Left colon (tissue), 2 donors: ENCODE results near the gene CCDC201. TPM values are rescaled to one million over a fixed set of nuclear protein-coding genes. Genes with fewer than 3 reads are reported as not detected.

Experiments used
- ATAC-seq: fragments of 200-7000 bp; cut with Tn5 transposase; one replicate; pipeline ENCODE4 v1.9.1; 2020; ENCODE audit warnings: mild to moderate bottlenecking, moderate library complexity
- DNase-seq, 2 donors: peaks; one replicate each; pipeline ENCODE4 v3.0.0-alpha.2; 2020
- intact Hi-C, 2 donors: fragments of 100-400 bp; cut with DNase I in 1 of 2; cut with micrococcal nuclease in 1 of 2; formaldehyde crosslinking; loops; one replicate each; pipeline versions ENCODE4 v1.11.2 to v1.14.0; 2022; cut with DNase I, micrococcal nuclease
- long read RNA-seq: library from polyadenylated mRNA; unstranded; transcript quantifications from one replicate; pipeline ENCODE4 v2.0.0, GENCODE V29; 2021
- total RNA-seq, 2 donors: library from RNA; stranded (reverse); fragmentation: NEBNext Ultra II Directional; extraction: Animal tissue kit (Norgen Biotek cat#: 25700); gene quantifications; one replicate each; pipeline ENCODE4 v1.2.1, GENCODE V29; 2021
- donor health status: DM: no; HTN: no; CAD: no.
- donor health status: DM: yes; HTN: yes; CAD: no.

Gene CCDC201, protein sequence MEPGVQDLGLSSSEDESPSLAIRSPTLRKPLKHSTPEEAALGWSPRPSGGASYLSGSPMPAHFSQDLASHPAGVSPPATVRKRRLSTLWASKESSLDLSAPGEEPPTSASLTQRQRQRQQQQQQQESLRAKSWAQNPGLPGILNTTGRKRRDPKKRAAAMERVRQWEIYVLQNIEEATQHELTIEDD
- total RNA-seq: not detected
- long read RNA-seq: 0 reads

DNA sequence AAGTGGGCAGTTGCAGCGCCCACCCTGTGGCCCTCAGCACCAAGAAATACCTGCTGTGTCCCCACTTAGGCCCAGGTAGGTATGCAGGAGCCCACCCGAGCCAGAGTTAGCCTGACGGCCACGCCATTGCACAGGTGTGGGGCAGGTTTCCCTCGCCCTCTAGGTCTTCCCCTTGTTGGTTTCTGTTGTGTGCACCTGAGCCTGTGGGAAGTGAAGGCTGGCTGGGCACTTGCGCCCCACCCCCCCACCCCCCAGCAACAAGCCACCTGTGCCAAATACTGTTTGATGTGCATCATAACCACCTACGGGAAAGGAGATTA lies at the start of gene CCDC201:
Gene CCDC201 (minus strand): TSS at position 48 of the 320 bp plus-strand sequence. CDS start 75 bp downstream, outside the sequence.
- DNase-seq: no peak
- intact Hi-C loops: no loop called here
- ATAC-seq: no peak

DNA sequence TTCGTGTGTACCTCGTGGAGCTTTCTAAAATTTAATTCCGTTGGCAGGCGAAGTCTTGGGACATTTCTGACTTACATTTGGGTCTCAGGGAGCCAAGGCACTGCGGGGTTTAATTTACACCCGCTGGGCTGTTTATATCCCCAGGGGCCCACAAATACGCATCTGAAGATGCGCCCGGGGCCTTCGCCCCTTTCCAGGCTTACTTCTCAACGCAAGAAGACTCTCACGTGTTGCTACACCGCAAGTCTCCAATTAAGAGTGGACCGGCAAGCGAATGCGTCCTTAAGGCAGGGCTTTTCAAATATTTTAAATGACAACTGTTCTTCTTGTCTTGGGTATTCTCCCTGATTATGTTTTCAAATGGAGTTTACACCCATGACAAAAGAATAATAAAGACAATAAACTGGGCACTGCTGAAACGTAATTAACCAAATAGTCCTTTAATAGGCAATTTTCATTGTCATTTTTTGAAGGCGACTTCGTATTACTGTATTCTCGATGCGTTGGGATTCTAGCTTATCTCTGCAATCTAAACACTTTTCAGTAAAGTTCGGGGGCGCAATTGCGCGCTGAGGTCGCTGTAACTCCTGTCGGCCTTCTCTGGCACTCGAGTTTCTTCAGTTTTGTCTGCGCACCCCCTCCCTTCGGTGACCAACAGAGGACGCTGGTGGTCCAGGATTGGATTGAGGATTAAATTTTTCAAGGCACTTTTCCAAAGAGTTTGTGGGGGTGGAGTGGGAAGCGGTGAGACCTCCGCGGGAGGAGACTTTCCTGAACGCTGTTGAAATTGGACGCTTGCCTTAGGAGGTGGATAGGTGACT lies 49.0 kb upstream of the CCDC201 start:
- ATAC-seq (no peak), DNase-seq (peak in 1 of 2 donors; percentile 37)
- intact Hi-C loops: loop anchor here (5.0 to 10.0 kb wide), 4 partner anchors 423 to 1260 kb away; no protein-coding TSS in a partner anchor

DNA sequence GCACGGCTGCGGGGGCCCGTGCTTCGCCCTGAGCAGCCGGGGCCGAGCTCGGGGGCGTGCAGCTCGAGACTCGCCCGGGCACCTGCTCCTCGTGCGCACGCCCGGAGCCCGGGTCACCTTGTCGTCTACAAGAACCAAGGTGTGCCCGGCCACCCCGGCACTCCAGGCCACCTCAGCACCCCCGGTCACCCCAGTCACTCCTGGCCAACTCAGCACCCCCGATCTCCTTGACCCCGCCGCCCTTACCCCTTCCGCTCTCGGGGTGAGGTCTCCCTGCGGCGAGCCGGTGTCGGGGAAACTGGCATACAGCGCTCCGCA lies 48.5 kb upstream of the CCDC201 start:
- DNase-seq: no peak
- ATAC-seq: no peak
- intact Hi-C loops: loop anchor here (5.0 to 10.0 kb wide), 4 partner anchors 423 to 1261 kb away; no protein-coding TSS in a partner anchor

DNA sequence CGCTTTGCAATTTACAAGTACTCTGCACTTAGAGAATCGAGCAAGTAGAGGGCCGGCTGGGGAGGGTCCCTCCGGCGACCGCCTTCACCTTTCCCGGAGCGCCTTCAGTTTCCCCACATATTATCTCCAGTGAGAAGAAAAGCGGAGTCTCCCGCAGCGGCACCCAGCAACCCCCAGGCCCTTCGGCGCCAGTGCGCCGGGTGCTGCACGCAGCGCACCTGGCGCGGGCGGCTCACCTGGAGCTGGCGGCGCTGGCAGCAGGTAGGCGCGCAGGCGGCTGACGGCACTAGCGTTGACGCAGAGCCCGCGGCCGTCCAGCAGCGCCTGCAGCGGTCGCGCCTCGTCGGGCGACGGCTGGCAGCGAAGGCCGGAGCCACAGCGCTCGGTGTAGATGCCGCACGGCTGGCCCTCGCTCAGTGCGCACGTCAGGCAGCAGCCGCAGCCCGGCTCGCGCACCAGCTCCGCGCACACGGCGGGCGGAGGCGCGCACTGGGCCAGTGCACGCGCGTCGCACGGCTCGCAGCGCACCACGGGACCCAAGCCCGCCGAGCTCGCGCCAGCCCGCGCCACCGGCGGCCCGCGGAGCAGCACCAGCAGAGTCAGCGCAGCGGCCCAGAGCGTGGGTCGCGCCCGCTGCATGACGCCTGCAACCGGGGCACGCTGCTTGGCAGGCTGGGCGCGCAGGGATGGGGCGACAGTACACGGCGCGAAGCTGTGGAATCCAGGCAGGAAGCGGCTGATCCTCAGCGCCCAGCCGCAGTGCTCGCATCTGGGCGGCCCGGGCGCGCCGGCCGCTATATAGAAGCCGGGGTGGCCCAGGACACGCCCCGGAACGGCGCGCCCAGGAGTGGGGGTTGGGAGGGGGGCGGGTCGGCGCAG lies 47.9 kb upstream of the CCDC201 start, which contains the start of gene IGFBP3:
Gene IGFBP3 (minus strand): TSS at position 771 of the 879 bp plus-strand sequence. CDS start 132 bp downstream, at position 639.
- ATAC-seq: peak; percentile 83
- DNase-seq: peak in 1 of 2 donors; percentile 35
- intact Hi-C loops: loop anchor here (5.0 to 10.0 kb wide), 4 partner anchors 424 to 1262 kb away; no protein-coding TSS in a partner anchor

DNA sequence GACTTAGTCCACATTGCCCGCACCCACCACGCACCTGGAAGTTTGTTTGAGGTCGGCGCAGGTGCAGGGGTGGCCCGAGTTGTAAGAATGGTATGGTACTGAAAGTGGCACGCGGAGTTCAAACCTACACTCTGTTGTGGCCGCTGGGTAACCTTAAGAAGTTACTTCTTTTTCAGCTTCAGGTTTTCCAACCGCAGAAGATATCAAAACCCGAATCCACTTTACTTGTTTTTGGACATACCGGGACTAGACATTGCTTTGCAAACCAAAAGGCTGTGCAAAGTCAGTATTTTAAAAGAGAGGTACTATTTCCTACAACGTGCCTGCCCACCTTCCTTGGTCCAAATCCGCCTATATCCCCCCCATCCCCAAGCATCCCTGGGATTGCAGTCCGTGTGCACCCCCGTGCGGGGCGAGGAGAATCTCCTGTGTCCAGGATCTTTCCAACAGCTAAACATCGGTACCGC lies 47.1 kb upstream of the CCDC201 start:
- DNase-seq (no peak), ATAC-seq (no peak)
- intact Hi-C loops: loop anchor here (5.0 to 10.0 kb wide), 5 partner anchors 425 to 1335 kb away; no protein-coding TSS in a partner anchor

DNA sequence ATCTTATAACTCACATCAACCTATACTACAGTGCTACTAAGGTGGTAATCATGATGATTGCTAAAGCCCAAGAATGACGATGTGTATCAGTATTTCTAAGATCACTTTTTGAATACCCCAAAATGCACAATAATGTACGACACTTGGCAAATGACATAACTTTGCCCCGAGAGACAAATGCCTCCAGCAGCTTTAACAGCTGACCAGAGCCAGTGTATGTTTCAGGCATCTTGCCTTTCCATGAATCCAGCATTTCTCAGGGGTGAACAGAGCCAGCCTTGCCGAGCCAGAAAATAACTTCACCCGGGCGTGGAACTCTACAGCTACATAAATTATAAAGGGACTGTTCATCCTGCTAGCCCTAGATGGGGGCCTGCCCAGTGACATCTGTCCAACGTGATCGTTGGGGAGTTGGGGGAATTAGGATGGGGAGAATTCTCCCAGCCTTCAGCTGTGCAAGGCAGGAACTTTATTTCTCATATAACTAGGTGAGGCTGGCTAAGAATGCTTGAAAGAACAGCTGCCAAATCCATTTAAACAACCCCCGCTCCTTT lies 46.4 kb upstream of the CCDC201 start:
- DNase-seq (no peak), ATAC-seq (no peak)
- intact Hi-C loops: loop anchor here in 1 of 2 donors (10.0 kb wide), 1 partner anchor 1335 kb away; no protein-coding TSS in a partner anchor

DNA sequence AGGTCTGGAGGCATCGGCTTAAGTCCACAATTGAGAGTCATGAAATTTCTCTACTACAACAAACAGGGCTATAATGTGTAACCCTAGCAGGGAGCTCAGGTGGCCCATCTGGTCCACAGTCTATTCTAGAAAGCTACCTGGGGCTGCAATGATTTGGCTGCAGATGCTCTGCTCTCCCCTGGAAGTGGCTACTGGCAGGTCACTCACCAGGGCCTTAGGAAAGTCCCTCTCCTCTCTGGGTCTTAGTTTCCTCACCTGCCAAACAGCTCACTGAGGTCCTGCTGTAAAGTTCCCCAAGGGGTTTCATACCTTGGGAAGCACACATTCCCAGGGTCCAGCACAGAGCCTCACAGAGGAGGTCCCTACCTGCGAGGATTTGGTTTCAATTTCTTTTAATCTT lies 45.7 kb upstream of the CCDC201 start:
- intact Hi-C loops: loop anchor here in 1 of 2 donors (10.0 kb wide), 1 partner anchor 1336 kb away; no protein-coding TSS in a partner anchor
- no peak for DNase-seq
- ATAC-seq: no peak

DNA sequence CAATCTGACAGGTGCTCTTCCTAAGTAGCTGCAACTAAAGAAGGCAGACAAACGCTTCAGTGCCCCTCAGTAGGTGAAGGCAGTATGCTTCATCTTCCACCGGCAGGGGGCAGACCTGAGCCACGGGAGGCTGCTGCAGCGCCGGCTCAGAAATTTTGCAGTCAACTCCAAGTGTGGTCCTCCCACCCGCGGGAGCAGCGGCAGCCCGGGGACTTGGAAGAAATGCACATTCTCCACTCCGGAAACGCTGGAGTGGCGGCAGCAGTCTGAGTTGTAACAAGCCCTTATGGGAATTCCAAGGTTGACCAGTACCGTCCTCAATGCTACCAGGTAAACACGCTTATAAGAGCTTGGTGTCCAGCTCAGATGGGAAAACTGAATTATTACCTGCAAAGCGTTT lies 44.8 kb upstream of the CCDC201 start:
- DNase-seq (peak; percentile 43 to 84), ATAC-seq (peak; percentile 65)
- intact Hi-C loops: loop anchor here in 1 of 2 donors (10.0 kb wide), 1 partner anchor 1337 kb away; no protein-coding TSS in a partner anchor

DNA sequence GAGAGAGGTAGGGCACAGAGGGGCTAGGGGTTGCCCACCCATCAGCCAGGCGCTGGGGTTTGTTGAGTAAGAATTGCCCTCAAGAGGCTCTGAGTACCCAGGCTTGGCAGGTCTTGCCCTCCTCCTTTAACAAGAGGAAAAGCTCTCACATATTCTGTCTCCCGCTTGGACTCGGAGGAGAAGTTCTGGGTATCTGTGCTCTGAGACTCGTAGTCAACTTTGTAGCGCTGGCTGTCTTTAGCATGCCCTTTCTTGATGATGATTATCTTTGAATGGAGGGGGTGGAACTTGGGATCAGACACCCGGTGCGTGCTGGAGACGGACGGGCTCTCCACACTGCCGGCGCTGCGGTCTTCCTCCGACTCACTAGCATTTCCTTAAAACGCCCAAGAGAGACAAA lies 44.2 kb upstream of the CCDC201 start:
- no peak for ATAC-seq
- intact Hi-C loops: loop anchor here in 1 of 2 donors (10.0 kb wide), 1 partner anchor 1338 kb away; no protein-coding TSS in a partner anchor
- DNase-seq: no peak

DNA sequence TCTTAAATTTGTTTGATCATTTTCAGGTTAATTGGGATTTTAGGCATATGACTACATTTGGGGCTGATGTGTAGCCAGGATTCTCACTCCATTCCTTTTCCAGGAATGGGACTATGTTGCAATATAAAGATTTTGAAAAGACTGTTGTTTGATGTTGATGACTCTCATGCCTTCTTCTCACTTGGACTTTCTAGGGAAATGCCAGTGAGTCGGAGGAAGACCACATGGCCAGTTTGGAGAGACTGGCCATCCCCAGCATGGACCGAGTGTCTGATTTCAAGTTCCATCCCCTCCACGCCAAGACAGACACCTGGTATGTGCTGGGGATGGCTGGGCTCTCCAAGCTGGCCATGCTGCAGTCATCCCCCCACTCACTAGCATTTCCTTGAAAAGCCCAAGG lies 42.7 kb upstream of the CCDC201 start:
- intact Hi-C loops: loop anchor here in 1 of 2 donors (10.0 kb wide), 1 partner anchor 1339 kb away; no protein-coding TSS in a partner anchor
- no peak for ATAC-seq
- no peak for DNase-seq

DNA sequence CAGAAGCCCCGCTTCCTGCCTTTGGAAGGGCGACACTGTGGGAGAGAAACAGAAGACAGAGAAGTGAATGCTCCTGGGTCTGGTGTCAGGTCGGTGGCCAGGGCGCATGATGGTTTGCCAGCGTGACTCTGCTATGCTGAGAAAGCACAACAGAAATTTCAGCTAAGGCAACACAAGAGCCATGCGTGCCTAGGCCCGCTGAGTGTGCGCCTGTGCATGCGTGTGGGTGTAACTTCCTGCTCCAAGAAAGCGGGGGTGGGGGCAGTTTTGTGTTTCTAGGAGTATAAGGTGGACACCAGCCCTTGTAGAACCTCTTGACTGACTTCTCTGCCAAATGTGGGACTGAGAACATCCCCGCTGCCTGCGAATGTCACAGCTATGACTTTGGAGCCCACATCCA lies 42.0 kb upstream of the CCDC201 start:
- no peak for DNase-seq
- intact Hi-C loops: loop anchor here in 1 of 2 donors (10.0 kb wide), 1 partner anchor 1340 kb away; no protein-coding TSS in a partner anchor
- ATAC-seq: no peak

DNA sequence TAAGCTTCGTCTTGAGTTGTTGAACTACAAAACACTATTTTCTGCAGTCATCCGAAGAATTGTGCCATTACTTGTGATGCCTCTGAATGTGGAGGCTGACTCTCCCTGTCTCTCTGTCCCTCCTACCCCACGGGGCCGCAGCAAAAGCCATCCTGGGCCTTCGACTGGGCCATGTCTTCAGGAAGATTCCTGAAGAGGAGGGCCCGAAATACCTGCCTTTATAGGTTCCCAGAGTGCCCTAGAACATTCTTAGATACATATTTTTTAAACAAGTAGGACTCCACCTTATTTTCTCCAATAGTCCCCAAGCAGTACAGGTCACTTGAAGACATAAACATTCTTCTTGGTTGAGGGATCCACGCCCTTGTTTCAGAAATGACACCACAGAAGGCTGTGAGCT lies 40.1 kb upstream of the CCDC201 start:
- intact Hi-C loops: loop anchor here in 1 of 2 donors (10.0 kb wide), 1 partner anchor 1342 kb away; no protein-coding TSS in a partner anchor
- DNase-seq (no peak), ATAC-seq (no peak)

DNA sequence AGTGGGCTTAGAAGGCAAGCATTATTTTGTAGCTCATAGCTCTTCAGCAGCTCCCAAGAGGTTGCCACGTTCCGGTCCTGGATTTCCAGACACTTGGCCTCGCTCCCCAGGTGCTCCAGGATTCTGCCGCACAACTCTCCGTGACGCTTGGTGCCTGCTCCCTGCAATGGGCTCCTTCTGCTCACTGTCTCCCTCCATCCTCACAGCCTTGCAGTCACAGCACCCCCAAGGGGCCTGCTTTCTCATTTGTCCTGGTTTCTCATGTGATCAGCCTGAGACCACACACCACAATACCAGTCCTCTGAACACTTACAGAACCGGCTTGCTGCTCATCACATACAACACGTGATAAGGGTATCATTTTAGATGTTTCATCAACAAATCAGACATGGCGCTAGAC lies 38.4 kb upstream of the CCDC201 start:
- DNase-seq: no peak
- ATAC-seq: no peak
- intact Hi-C loops: loop anchor here in 1 of 2 donors (10.0 kb wide), 1 partner anchor 1343 kb away; no protein-coding TSS in a partner anchor

DNA sequence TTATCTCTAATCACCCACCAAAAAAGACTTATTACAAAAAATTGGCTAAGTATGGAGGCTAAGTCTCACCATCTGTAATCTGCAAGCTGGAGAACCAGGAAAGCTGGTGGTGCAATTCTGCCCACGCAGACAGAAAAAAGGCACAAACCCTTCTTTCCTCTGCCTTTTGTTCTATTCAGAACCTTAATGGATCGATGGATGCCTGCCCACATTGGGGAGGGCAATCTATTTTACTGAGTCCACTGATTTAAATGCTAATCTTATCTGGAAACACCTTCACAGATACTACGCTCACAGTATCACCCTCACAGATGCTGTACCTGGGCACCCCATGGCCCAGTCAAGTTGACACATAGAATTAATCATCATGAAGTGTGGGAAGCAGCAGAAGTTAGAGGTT lies 38.0 kb upstream of the CCDC201 start:
- ATAC-seq (no peak), DNase-seq (no peak)
- intact Hi-C loops: loop anchor here in 1 of 2 donors (10.0 kb wide), 1 partner anchor 1344 kb away; no protein-coding TSS in a partner anchor

DNA sequence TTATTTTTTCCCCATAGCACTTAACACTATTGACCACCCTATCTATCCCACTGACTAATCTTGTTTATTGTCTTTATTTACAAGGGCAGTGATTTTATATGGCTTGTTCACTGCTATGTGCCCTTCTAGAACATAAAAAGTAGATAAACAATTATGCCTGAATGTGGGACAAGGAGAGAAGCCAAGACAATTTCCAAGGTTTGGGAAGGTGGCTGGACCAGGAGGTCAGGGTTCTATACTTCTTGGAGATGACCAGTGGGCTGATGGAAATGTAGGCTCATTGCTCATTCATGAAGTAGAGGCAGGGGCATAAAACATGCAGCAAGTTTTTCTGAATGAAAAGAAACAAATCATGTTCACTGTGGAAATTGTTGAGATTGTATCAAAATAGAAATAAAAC lies 36.7 kb upstream of the CCDC201 start:
- no peak for ATAC-seq
- no peak for DNase-seq

DNA sequence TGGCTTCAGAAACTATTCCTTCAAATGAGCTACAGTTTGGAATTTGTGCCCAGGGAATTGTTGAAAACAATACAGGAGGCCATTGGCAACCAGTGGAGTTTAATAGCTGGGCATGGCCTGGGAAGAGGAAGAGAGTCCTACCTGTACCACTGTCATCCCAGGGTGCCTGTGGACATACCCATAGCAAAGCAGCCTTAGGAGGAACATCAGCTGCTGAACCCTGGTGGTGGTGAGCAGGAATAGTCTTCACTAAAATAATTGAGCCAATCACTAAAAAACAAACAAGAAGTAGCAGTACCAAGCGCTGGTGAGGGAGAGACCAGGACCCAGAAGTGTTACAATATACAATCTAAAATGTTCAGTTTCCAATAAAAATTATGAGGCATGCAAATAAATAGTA lies 29.9 kb upstream of the CCDC201 start:
- no peak for ATAC-seq
- intact Hi-C loops: no loop called here

More for the DNA sequence above, 36.7 kb upstream of the CCDC201 start:
- intact Hi-C loops: no loop called here

DNA sequence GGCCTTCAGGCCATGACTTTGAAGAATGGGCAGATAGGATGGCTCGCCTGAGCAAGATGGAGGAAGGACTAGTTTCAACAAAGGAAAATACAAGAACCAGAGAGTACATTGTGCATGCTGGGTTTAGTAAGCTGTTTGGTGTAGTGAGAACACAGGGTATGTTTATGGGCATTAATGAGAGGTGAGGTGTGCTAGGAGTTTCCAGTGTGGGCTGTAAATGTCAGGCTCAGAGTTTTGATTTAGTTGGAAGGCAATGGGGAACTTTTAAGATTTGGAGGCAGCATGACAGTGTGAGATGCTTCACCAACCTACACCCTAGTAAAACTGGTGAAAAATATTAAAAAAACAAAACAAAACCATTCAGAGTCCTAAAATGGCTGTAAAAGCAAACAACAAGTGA lies 28.7 kb upstream of the CCDC201 start:
- intact Hi-C loops: no loop called here
- ATAC-seq: no peak
- no peak for DNase-seq

More for the DNA sequence above, 29.9 kb upstream of the CCDC201 start:
- DNase-seq: no peak

DNA sequence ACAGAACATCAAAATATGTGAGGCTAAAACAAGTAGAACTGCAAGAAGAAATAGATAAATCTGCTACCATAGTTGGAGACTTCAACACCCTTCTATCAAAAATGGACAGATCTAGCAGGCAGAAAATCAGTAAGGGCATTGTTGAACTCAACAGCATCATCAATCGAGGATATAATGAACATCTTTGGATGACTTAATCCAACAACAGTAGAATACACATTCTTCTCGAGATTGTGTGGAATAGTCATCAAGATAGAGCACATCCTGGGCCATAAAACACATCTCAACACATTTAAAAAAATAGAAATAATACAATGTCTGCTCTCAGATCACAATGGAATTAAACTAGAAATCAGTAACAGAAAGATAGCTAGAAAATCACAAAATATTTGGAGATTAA lies 25.3 kb upstream of the CCDC201 start:
- no peak for ATAC-seq
- intact Hi-C loops: no loop called here
- DNase-seq: no peak
